ENCODE results near the gene GTPBP3.

The GTPBP3 gene

GRCh38 chr19:17309198-17309964 lies 28.0 kb upstream of the GTPBP3 start, which contains the start of gene DDA1:
Gene DDA1, plus strand, starts transcription at chr19:17309563. Its CDS starts 92 bp downstream, at chr19:17309655.
- peak; percentile 87 to 97 (median 91) for DNase-seq (ENCODE audit: low read depth in 2 of 3, low spot score in 2 of 3)

GRCh38 chr19:17309965-17310461 lies 27.3 kb upstream of the GTPBP3 start:
- DNase-seq (ENCODE audit: low read depth in 2 of 3, low spot score in 2 of 3): no peak

- DNase-seq (ENCODE audit: low read depth in 2 of 3, low spot score in 2 of 3): no peak
Measured at GRCh38 chr19:17311455-17312188, 25.7 kb upstream of the GTPBP3 start.

- DNase-seq (ENCODE audit: low read depth in 2 of 3, low spot score in 2 of 3): no peak
Measured at GRCh38 chr19:17312189-17313113, 24.9 kb upstream of the GTPBP3 start.

GRCh38 chr19:17314007-17314593 lies 23.3 kb upstream of the GTPBP3 start:
- no peak for DNase-seq (ENCODE audit: low read depth in 2 of 3, low spot score in 2 of 3)

- no peak for DNase-seq (ENCODE audit: low read depth in 2 of 3, low spot score in 2 of 3)
Measured at GRCh38 chr19:17318966-17319365, 18.4 kb upstream of the GTPBP3 start.

GRCh38 chr19:17319473-17320238 lies 17.7 kb upstream of the GTPBP3 start:
- DNase-seq (ENCODE audit: low read depth in 2 of 3, low spot score in 2 of 3): no peak

GRCh38 chr19:17320435-17320834 lies 16.9 kb upstream of the GTPBP3 start:
- no peak for DNase-seq (ENCODE audit: low read depth in 2 of 3, low spot score in 2 of 3)

- no peak for DNase-seq (ENCODE audit: low read depth in 2 of 3, low spot score in 2 of 3)
Measured at GRCh38 chr19:17321655-17322489, 15.5 kb upstream of the GTPBP3 start.

- DNase-seq (ENCODE audit: low read depth in 2 of 3, low spot score in 2 of 3): no peak
Measured at GRCh38 chr19:17322854-17323253, 14.5 kb upstream of the GTPBP3 start.

- no peak for DNase-seq (ENCODE audit: low read depth in 2 of 3, low spot score in 2 of 3)
Measured at GRCh38 chr19:17323300-17323963, 13.9 kb upstream of the GTPBP3 start.

GRCh38 chr19:17323964-17324332 lies 13.4 kb upstream of the GTPBP3 start:
- no peak for DNase-seq (ENCODE audit: low read depth in 2 of 3, low spot score in 2 of 3)

GRCh38 chr19:17324357-17325114 lies 12.8 kb upstream of the GTPBP3 start:
- DNase-seq (ENCODE audit: low read depth in 2 of 3, low spot score in 2 of 3): no peak

GRCh38 chr19:17325133-17325532 lies 12.2 kb upstream of the GTPBP3 start:
- no peak for DNase-seq (ENCODE audit: low read depth in 2 of 3, low spot score in 2 of 3)

- DNase-seq (ENCODE audit: low read depth in 2 of 3, low spot score in 2 of 3): no peak
Measured at GRCh38 chr19:17325881-17326594, 11.3 kb upstream of the GTPBP3 start.

- no peak for DNase-seq (ENCODE audit: low read depth in 2 of 3, low spot score in 2 of 3)
Measured at GRCh38 chr19:17326595-17326966, 10.8 kb upstream of the GTPBP3 start.

GRCh38 chr19:17327068-17327653 lies 10.2 kb upstream of the GTPBP3 start:
- DNase-seq (ENCODE audit: low read depth in 2 of 3, low spot score in 2 of 3): no peak

Data from activated CD8-positive, alpha-beta memory T cell treated with anti-CD3 and anti-CD28 coated beads for 48 hours (primary cell).